GM12864 (cell line): Measurements from ENCODE around the gene RIC8B.

ENCODE experiments used
- DNase-seq: peaks from one replicate; pipeline ENCODE4 v3.0.0-alpha.2; 2011; ENCODE audit warnings: low read depth
- H3K4me3 ChIP-seq: 2 replicates; pipeline ENCODE4 v1.5.1; 2011; ENCODE audit warnings: mild to moderate bottlenecking, low read depth, low read length, control low read depth
- TF ChIP-seq, protein P1 (sequence below): IDR thresholded peaks from 2 replicates; pipeline ENCODE4 v1.5.1; 2011; ENCODE audit warnings: low read depth, mild to moderate bottlenecking, moderate library complexity, low read length, control low read depth, inconsistent platforms; ENCODE audit errors: missing control alignments

The RIC8B gene

DNA sequence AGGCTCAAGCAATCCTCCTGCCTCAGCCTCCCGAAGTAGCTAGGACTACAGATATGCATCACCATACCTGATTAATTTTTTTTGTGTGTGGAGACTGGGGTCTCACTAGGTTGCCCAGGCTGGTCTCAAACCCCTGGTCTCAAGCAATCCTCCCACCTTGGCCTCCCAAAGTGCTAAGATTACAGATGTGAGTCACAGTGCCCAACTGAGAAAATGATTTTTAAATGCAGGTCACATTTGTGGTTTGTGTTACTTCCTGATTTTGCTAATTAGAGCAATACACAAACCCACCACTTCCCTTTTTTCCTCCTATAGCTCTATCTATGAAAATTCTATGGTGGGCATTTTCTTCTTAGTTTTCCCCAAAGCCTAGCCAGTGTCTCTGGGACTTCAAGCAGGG lies 135.7 kb downstream of the RIC8B start:
- DNase-seq, result peak; percentile 76
- TF ChIP-seq, protein P1, sequence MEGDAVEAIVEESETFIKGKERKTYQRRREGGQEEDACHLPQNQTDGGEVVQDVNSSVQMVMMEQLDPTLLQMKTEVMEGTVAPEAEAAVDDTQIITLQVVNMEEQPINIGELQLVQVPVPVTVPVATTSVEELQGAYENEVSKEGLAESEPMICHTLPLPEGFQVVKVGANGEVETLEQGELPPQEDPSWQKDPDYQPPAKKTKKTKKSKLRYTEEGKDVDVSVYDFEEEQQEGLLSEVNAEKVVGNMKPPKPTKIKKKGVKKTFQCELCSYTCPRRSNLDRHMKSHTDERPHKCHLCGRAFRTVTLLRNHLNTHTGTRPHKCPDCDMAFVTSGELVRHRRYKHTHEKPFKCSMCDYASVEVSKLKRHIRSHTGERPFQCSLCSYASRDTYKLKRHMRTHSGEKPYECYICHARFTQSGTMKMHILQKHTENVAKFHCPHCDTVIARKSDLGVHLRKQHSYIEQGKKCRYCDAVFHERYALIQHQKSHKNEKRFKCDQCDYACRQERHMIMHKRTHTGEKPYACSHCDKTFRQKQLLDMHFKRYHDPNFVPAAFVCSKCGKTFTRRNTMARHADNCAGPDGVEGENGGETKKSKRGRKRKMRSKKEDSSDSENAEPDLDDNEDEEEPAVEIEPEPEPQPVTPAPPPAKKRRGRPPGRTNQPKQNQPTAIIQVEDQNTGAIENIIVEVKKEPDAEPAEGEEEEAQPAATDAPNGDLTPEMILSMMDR, result no peak
- H3K4me3 ChIP-seq, result no peak overlapping the region

DNA sequence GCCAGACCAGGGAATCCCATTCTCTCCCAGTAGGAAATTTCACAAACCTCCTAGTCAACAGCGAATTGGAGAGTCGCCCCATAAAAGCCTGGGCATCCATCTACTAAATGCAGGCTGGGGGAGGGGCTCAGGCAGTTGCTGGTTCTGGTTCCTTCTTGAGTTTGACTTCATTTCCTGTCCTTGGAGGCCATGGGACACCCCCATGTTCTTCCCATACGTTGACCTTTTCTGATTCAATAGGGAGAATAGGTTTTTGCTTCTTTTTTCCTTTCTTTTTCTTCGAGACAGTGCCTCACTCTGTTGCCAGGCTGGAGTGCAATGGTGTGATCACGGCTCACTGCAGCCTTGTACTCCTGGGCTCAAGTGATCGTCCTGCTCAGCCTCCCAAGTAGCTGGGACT lies 137.1 kb downstream of the RIC8B start:
- TF ChIP-seq, protein P1, result no peak
- no peak overlapping the region for H3K4me3 ChIP-seq
- DNase-seq, result no peak

DNA sequence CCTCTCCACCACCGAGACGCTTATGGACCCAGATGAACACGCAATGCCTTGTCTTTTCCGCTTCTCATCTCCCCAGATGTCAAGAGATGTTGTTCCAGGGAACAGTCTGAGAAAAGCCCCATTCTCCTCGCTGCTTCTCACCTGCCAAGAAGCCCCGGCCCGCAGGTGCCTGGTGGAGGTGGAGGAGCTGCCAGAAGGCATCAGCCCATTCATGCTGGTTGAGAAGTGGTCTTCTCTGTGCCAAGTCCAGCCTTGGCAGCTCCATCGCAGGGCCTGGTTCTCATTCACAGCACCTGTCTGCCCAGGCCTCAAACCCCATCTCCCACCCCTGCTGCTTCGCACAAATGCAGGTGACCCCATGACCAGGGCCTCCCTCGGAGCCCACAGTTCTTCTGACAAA lies 139.0 kb downstream of the RIC8B start:
- TF ChIP-seq, protein P1, result no peak
- no peak for DNase-seq
- no peak overlapping the region for H3K4me3 ChIP-seq

DNA sequence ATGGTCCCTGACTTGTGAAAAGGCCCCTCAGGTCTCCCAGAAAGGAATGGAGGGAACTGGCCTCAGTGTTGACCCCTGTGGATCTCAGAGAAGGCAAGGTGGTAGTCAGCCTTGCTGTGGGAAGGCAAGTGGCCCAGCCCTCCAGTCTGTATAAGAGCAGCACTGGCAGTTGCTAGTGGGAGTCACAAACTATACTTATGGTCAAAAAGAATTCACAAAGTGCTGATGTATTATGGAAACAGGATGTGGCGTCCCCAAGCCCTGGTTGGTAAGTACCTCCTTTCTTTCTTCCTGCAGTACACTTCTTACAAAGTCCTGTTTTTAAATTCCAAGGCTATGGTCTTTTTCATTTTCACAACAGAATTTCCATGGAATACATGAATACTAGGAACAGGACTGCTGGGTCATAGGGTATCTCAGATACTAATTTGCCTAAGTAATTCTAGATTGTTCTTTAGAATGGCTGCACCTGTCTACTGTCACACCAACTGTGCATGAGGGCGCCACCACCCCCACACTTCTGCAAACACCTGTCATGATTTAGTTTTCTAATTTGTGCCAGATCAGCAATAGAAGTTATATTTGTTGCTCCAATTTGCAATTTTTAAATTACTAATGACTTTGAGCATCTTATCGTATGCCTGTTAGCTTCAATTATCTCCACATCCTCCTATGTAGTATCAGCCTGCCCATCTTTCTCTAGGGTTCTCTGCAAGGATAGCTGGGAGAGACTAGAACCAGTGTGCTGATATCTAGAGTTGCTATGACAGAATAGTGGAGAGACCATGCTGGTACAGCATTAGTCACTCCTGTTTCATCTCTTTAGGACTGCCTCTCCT lies 140.5 kb downstream of the RIC8B start:
- peak; percentile 57 for DNase-seq
- H3K4me3 ChIP-seq, result no peak overlapping the region
- TF ChIP-seq, protein P1, result no peak

DNA sequence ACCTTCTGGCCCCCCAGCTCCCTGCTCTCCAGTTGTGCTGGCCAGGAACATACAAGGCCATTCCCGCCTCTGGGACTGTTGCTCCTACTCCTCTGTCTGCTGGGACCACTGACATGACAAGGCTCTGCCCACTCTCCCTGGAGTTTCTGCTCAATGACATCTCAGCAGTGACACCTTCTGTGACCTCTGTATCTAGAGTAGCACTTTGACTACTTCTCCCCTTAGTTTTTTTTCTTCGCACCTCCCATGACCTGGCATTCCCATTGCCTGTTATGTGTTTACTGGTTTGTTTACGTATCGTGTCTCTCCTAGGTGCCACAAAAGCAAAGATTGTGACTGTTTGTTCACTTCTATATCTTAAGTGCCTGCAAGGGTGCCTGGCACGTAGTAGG lies 141.1 kb downstream of the RIC8B start:
- TF ChIP-seq, protein P1, result no peak
- no peak overlapping the region for H3K4me3 ChIP-seq
- DNase-seq, result no peak

DNA sequence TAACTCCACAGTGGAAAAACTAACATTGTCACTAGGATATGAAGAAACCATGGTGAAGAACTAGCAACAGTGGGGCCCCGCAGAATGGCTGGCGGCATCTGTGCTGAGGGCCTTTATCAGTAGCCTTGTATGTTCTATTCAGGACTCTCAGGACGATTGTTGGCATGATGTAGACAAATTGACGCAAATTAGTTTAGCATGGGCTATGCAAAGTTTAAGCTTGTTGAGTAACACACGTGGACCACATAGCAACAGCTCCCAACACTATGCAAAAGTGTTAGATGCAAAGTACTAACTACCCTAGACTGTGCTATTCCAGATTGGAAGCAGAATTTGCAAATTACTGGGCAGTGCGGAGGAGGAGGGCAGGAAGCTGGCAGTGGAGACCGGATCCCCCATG lies 143.0 kb downstream of the RIC8B start:
- H3K4me3 ChIP-seq, result no peak overlapping the region
- DNase-seq, result no peak
- TF ChIP-seq, protein P1, result no peak

DNA sequence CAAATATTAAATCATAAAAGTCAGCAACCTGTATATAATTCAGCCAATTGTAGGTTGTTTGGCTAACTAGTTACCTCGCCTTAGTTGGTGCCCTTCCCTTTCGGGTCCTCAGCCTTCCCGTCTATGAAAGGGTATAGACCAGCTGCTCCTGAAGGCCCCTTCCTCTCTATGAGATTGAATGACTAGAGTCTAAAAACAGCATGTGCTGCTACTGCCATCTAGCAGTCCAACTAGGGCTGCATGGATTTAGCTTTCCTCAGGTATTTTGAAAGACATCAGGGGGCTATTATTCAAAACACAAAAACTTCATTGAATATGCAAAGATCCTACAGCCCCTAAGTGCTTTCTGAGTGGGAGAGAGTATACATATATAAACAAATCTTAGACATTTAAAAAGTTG lies 144.3 kb downstream of the RIC8B start:
- TF ChIP-seq, protein P1, result peak; percentile 52
- no peak for DNase-seq

More for the DNA sequence above, 144.3 kb downstream of the RIC8B start:
- no peak overlapping the region for H3K4me3 ChIP-seq
